PC-9 (cell line): ENCODE data around the gene ZNF480. TPM values are rescaled to one million over a fixed set of nuclear protein-coding genes. Genes with fewer than 3 reads are reported as not detected.

ENCODE experiments used
- BruUV-seq: library from RNA; stranded (reverse); fragments of 400-500 nt; replicated peaks from 2 replicates; lab custom pipeline; 2021; lab: Mats Ljungman, UMichigan
- CTCF ChIA-PET: fragments of 300-600 bp; sonication (Branson Sonifier 250); formaldehyde crosslinking; loops from one replicate; lab custom pipeline; 2022; ENCODE audit warnings: antibody characterized with exemption; lab: Charles Lee
- POLR2A ChIA-PET: fragments of 300-600 bp; sonication (Branson Sonifier 250); formaldehyde crosslinking; loops from one replicate; lab custom pipeline; 2022; ENCODE audit warnings: antibody characterized with exemption; ENCODE audit not compliant: unreplicated experiment; lab: Charles Lee
- DNase-seq, 2 experiments: peaks; one replicate each; pipeline versions ENCODE4 v3.0.0 to v3.0.0-alpha.2; 2015 to 2022; ENCODE audit warnings: mixed read lengths in 1 of 2
- H2AFZ ChIP-seq: fragments of 200-600 bp; sonication (generic); 2 replicates; pipeline ENCODE4 v1.8.1; 2017; ENCODE audit warnings: antibody characterized with exemption
- H3F3A ChIP-seq: fragments of 200-600 bp; sonication (generic); 2 replicates; pipeline ENCODE4 v1.8.1; 2017; ENCODE audit warnings: antibody characterized with exemption, mild to moderate bottlenecking, low read depth; ENCODE audit not compliant: insufficient read depth
- H3K27ac ChIP-seq: fragments of 200-600 bp; sonication (generic); 2 replicates; pipeline ENCODE4 v1.6.1; 2016; ENCODE audit warnings: mixed run types
- H3K27me3 ChIP-seq: fragments of 200-600 bp; sonication (generic); 2 replicates; pipeline ENCODE4 v1.6.1; 2016; ENCODE audit warnings: low read depth, mixed run types; ENCODE audit not compliant: insufficient read depth
- H3K36me3 ChIP-seq: fragments of 200-600 bp; sonication (generic); 2 replicates; pipeline ENCODE4 v1.6.1; 2016; ENCODE audit warnings: low read depth, mixed run types
- H3K4me1 ChIP-seq: fragments of 200-600 bp; sonication (generic); replicated peaks from 2 replicates; pipeline ENCODE4 v1.6.1; 2016; ENCODE audit warnings: mixed run types; ENCODE audit not compliant: insufficient read depth
- H3K4me2 ChIP-seq: fragments of 200-600 bp; sonication (generic); 2 replicates; pipeline ENCODE4 v1.6.1; 2017; ENCODE audit warnings: mixed run types
- H3K4me3 ChIP-seq: fragments of 200-600 bp; sonication (generic); 2 replicates; pipeline ENCODE4 v1.6.1; 2016; ENCODE audit warnings: mixed run types
- H3K79me2 ChIP-seq: fragments of 200-600 bp; sonication (generic); 2 replicates; pipeline ENCODE4 v1.6.1; 2017; ENCODE audit warnings: low read depth, mixed run types
- H3K9me2 ChIP-seq: fragments of 200-600 bp; sonication (generic); 2 replicates; pipeline ENCODE4 v1.8.1; 2017; ENCODE audit warnings: mild to moderate bottlenecking; ENCODE audit not compliant: insufficient read depth
- H3K9me3 ChIP-seq: fragments of 200-600 bp; sonication (generic); 2 replicates; pipeline ENCODE4 v1.8.1; 2016; ENCODE audit warnings: low read depth; ENCODE audit not compliant: insufficient read depth
- H4K20me1 ChIP-seq: fragments of 200-600 bp; sonication (generic); 2 replicates; pipeline ENCODE4 v1.8.1; 2017; ENCODE audit not compliant: insufficient read depth
- EZH2 ChIP-seq: fragments of 200-600 bp; sonication (generic); IDR thresholded peaks from 2 replicates; pipeline ENCODE4 v1.8.0; 2017; ENCODE audit warnings: antibody characterized with exemption, low read depth
- intact Hi-C: fragments of 100-400 bp; cut with micrococcal nuclease; formaldehyde crosslinking; loops from one replicate; pipeline ENCODE4 v1.10.0; 2022; ENCODE audit not compliant: unreplicated experiment
- total RNA-seq: library from RNA; stranded (reverse); gene quantifications from 2 replicates; pipeline ENCODE4 v1.2.3, GENCODE V29; 2021
- TF ChIP-seq, protein P1 (sequence below): fragments of 200-600 bp; sonication (generic); conservative IDR thresholded peaks from 2 replicates; pipeline ENCODE4 v1.6.1; 2017; ENCODE audit warnings: mixed run types, antibody characterized with exemption, mild to moderate bottlenecking, moderate library complexity

Gene ZNF480
- total RNA-seq, 1 experiment from 2014 or later, result 10.2 TPM

DNA sequence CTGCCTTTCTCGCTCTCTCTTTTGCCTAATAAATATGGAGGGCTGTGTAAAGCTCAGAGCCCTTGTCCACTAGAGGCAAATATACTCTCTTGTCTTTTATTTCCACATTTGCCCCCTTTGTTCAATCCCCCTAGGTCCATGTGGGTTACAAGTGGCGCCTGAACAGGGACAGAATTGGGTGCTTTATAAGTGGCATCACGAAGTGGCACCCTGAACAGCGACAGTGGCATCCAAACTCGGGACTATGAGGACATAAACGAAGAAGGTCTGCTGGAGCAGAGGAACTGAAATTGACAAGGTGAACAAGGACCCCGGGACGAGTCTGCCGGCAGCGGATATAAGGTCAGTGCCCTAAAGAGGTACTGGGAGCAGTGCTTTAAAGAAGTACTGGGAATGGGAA, 34.8 kb downstream of the ZNF480 start:
- no peak overlapping the region for H3K4me2 ChIP-seq
- no peak overlapping the region for H3K27ac ChIP-seq
- intact Hi-C loops, result no loop called here
- TF ChIP-seq, protein P1, sequence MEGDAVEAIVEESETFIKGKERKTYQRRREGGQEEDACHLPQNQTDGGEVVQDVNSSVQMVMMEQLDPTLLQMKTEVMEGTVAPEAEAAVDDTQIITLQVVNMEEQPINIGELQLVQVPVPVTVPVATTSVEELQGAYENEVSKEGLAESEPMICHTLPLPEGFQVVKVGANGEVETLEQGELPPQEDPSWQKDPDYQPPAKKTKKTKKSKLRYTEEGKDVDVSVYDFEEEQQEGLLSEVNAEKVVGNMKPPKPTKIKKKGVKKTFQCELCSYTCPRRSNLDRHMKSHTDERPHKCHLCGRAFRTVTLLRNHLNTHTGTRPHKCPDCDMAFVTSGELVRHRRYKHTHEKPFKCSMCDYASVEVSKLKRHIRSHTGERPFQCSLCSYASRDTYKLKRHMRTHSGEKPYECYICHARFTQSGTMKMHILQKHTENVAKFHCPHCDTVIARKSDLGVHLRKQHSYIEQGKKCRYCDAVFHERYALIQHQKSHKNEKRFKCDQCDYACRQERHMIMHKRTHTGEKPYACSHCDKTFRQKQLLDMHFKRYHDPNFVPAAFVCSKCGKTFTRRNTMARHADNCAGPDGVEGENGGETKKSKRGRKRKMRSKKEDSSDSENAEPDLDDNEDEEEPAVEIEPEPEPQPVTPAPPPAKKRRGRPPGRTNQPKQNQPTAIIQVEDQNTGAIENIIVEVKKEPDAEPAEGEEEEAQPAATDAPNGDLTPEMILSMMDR, result no peak
- TF ChIP-seq EZH2, result no peak
- H4K20me1 ChIP-seq, result no peaks in the 10 kb centered on the region
- BruUV-seq, result no TSS peak
- no peak overlapping the region for H2AFZ ChIP-seq
- H3K9me3 ChIP-seq, result peaks cover 59% of the 10 kb centered on the region
- H3K36me3 ChIP-seq, result no peaks in the 10 kb centered on the region
- ChIA-PET POLR2A (no interaction called here), CTCF (no interaction called here)
- no peaks in the 10 kb centered on the region for H3K9me2 ChIP-seq
- H3F3A ChIP-seq, result no peaks in the 10 kb centered on the region
- no peak overlapping the region for H3K4me3 ChIP-seq
- no peaks in the 10 kb centered on the region for H3K79me2 ChIP-seq
- H3K27me3 ChIP-seq, result no peaks in the 10 kb centered on the region
- DNase-seq, result no peak
- H3K4me1 ChIP-seq, result no peaks in the 10 kb centered on the region

DNA sequence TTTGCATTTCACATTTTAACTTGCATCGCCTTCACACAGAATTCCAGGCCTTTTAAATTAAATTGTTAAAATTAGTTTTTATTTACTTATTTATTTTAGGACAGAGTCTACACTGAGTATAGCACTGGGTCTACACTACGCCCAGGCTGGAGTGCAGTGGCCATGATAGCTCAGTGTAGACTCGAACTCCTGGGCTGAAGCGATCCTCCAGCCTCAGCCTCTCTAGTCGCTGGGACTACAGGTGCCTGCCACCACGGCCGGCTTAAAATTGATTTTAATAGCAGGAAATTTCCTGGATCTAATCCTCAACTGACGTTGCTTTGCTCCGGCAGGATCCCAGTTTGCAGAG, 38.8 kb downstream of the ZNF480 start:
- H3K9me2 ChIP-seq, result no peaks in the 10 kb centered on the region
- no peaks in the 10 kb centered on the region for H3K27me3 ChIP-seq
- no peaks in the 10 kb centered on the region for H4K20me1 ChIP-seq
- peak overlapping the region; percentile 63 for H3K4me3 ChIP-seq
- H3K79me2 ChIP-seq, result no peaks in the 10 kb centered on the region
- H3K4me2 ChIP-seq, result peak overlapping the region; percentile 68
- H3K27ac ChIP-seq, result no peak overlapping the region
- BruUV-seq, result no TSS peak
- peaks cover 38% of the 10 kb centered on the region for H3K9me3 ChIP-seq
- H2AFZ ChIP-seq, result peak overlapping the region; percentile 88
- ChIA-PET CTCF (no interaction called here), POLR2A (interaction anchor here (0.7 kb wide), 1 partner anchor 61 kb away, joined by 5 read pairs; no protein-coding TSS in a partner anchor)
- H3K36me3 ChIP-seq, result no peaks in the 10 kb centered on the region
- no peaks in the 10 kb centered on the region for H3F3A ChIP-seq
- DNase-seq, result no peak
- no peaks in the 10 kb centered on the region for H3K4me1 ChIP-seq
- intact Hi-C loops, result no loop called here
- no peak for TF ChIP-seq EZH2
- TF ChIP-seq, protein P1, result no peak

DNA sequence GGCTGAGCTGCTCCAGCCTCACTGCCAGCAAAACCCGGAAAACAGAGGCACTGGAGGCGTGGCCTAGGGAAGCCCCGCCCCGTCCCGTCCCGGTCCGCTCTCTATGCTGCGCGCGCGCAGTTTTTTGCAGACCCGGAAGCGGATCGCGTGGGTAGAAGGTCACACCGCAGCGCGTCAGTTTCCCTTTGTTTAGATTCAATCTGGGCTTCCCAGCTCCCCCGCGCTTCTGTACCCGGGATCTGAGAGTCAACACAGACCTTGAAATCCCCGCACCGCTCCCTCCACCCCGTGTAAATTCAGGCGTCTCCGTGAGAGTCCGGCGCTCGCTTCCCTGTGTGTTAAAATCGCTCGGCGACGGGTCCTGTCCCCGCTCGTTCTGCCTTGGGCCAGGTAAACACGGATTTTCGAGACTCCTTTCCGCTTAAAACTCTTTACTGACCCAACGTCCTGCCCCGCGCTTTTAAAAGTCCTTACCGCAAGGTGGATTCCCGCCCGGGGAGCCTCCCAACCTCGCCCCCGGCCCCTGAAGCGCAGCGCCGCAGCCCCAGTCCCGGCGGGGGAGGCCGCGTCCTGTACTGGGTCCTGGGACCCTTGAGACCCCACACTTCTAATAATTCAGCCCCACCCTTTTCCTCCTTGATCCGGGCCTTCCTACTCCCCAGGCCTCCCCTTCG, 39.3 kb downstream of the ZNF480 start, which contains the start of gene ZNF610:
TSS of gene ZNF610 (plus strand) at position 127 of the 674 bp plus-strand sequence. CDS start 12,930 bp downstream, outside the sequence.
- peak within 1 kb of the TSS; percentile 88 for H2AFZ ChIP-seq
- intact Hi-C loops, result no loop called here

More for the DNA sequence above, 39.3 kb downstream of the ZNF480 start, which contains the start of gene ZNF610:
- DNase-seq, result peak; percentile 40 to 88
- POLR2A ChIA-PET, result interaction anchor here (0.7 kb wide), 1 partner anchor 61 kb away, joined by 5 read pairs; no protein-coding TSS in a partner anchor
- peak within 1 kb of the TSS; percentile 63 for H3K4me3 ChIP-seq
- no peaks in the 10 kb centered on the region for H3F3A ChIP-seq
- H4K20me1 ChIP-seq, result no peaks in the 10 kb centered on the region
- CTCF ChIA-PET, result no interaction called here
- H3K4me1 ChIP-seq, result no peaks in the 10 kb centered on the region
- no peaks in the 10 kb centered on the region for H3K36me3 ChIP-seq
- H3K79me2 ChIP-seq, result no peaks in the 10 kb centered on the region
- peaks cover 33% of the 10 kb centered on the region for H3K9me3 ChIP-seq
- BruUV-seq, result TSS peak; percentile 97
- H3K27ac ChIP-seq, result no peak within 1 kb of the TSS
- TF ChIP-seq, protein P1, result no peak
- TF ChIP-seq EZH2, result no peak
- no peaks in the 10 kb centered on the region for H3K9me2 ChIP-seq
- no peaks in the 10 kb centered on the region for H3K27me3 ChIP-seq
- H3K4me2 ChIP-seq, result peak within 1 kb of the TSS; percentile 68
